ENCODE results near the gene COG8.

The COG8 gene

GRCh38 chr16:69286941-69287713 is 52.2 kb downstream of the COG8 start:
- peak; percentile 6 to 22 for DNase-seq (ENCODE audit: low read depth in 2 of 2)

GRCh38 chr16:69285240-69285639 is 54.1 kb downstream of the COG8 start:
- DNase-seq (ENCODE audit: low read depth in 2 of 2) = no peak

- no peak for DNase-seq (ENCODE audit: low read depth in 2 of 2)
Measured at GRCh38 chr16:69283851-69284250, 55.5 kb downstream of the COG8 start.

- no peak for DNase-seq (ENCODE audit: low read depth in 2 of 2)
Measured at GRCh38 chr16:69277413-69277812, 62.0 kb downstream of the COG8 start.
